K562 (cell line): ENCODE results near the gene CEMP1. TPM values are rescaled to one million over a fixed set of nuclear protein-coding genes. Genes with fewer than 3 reads are reported as not detected.

ENCODE experiments used
- BDP1 ChIP-seq: IDR thresholded peaks from 3 replicates; pipeline ENCODE4 v1.6.1; 2011; ENCODE audit not compliant: insufficient read length, insufficient read depth
- CBX2 ChIP-seq: fragments of 200-600 bp; sonication (generic); IDR thresholded peaks from one replicate; pipeline ENCODE4 v1.6.1; 2012; ENCODE audit warnings: mild to moderate bottlenecking, low read length, inconsistent platforms; ENCODE audit not compliant: insufficient read depth, poor library complexity, severe bottlenecking
- CCNT2 ChIP-seq: IDR thresholded peaks from 2 replicates; pipeline ENCODE4 v1.6.1; 2011; ENCODE audit warnings: borderline replicate concordance, low read depth, mild to moderate bottlenecking, moderate library complexity, mixed read lengths, low read length; ENCODE audit not compliant: insufficient read length; ENCODE audit errors: extremely low read depth
- EP300 ChIP-seq: IDR thresholded peaks from 2 replicates; pipeline ENCODE4 v1.6.1; 2012; ENCODE audit warnings: low read length, improper control_type of control experiment
- EP400 ChIP-seq: fragments of 450-650 bp; IDR thresholded peaks from 2 replicates; pipeline ENCODE4 v1.6.1; 2017; ENCODE audit warnings: antibody characterized with exemption, mild to moderate bottlenecking, moderate library complexity
- ESRRA ChIP-seq: fragments of 450-650 bp; IDR thresholded peaks from 2 replicates; pipeline ENCODE4 v1.6.1; 2014; ENCODE audit warnings: low read depth, mild to moderate bottlenecking, moderate library complexity, borderline replicate concordance
- HSF4 ChIP-seq: fragments of 250-450 bp; sonication (Bioruptor Pico); IDR thresholded peaks from 2 replicates; pipeline ENCODE4 v2.1.2; 2022; ENCODE audit warnings: mild to moderate bottlenecking, moderate library complexity, borderline replicate concordance
- KAT2B ChIP-seq: IDR thresholded peaks from one replicate; pipeline ENCODE4 v1.6.1; 2012; ENCODE audit warnings: low read depth, mild to moderate bottlenecking, control low read depth, inconsistent platforms, low read length, moderate library complexity
- LCOR ChIP-seq: sonication (generic); formaldehyde crosslinking; IDR thresholded peaks from 2 replicates; pipeline ENCODE4 v1.8.0; 2022; ENCODE audit warnings: mild to moderate bottlenecking, missing genetic modification reagents
- LEF1 ChIP-seq: fragments of 450-650 bp; IDR thresholded peaks from 2 replicates; pipeline ENCODE4 v1.6.1; 2016; ENCODE audit warnings: mild to moderate bottlenecking
- NFE2 ChIP-seq: IDR thresholded peaks from 2 replicates; pipeline ENCODE4 v1.6.1; 2014; ENCODE audit warnings: antibody characterized with exemption, low read depth
- PTBP1 ChIP-seq: fragments of 200-400 bp; formaldehyde crosslinking; IDR thresholded peaks from 2 replicates; pipeline ENCODE4 v1.6.1; 2017; ENCODE audit warnings: low read depth, low read length
- SAP30 ChIP-seq: fragments of 200-600 bp; sonication (generic); IDR thresholded peaks from 2 replicates; pipeline ENCODE4 v1.6.1; 2012; ENCODE audit warnings: borderline replicate concordance, low read depth, mild to moderate bottlenecking, moderate library complexity, low read length, control low read depth, inconsistent platforms; ENCODE audit not compliant: insufficient read depth, poor library complexity, severe bottlenecking
- SIN3B ChIP-seq: fragments of 450-650 bp; IDR thresholded peaks from 2 replicates; pipeline ENCODE4 v1.6.1; 2017; ENCODE audit warnings: low read depth, mild to moderate bottlenecking, moderate library complexity
- SREBF2 ChIP-seq: sonication (generic); formaldehyde crosslinking; IDR thresholded peaks from 2 replicates; pipeline ENCODE4 v1.4.0; 2020; ENCODE audit warnings: mild to moderate bottlenecking, missing genetic modification reagents
- TCF3 ChIP-seq: sonication (generic); formaldehyde crosslinking; IDR thresholded peaks from 2 replicates; pipeline ENCODE4 v1.4.0; 2020; ENCODE audit warnings: mild to moderate bottlenecking, missing genetic modification reagents
- polyA plus RNA-seq, 8 experiments: library from polyadenylated mRNA; depleted of rRNA in 4 of 8; stranded (reverse) in 5 of 8; unstranded in 3 of 8; fragments of >200 nt; fragmentation: Nextera tagmentation in 2 of 8; fragmentation: Illumina TruSeq in 1 of 8; extraction: Ambion mirVana in 2 of 8; extraction: Trizol in 1 of 8; gene quantifications; 2 replicates each; pipeline versions ENCODE4 v1.2.1 to v1.2.3, GENCODE V29; 2011 to 2014; ENCODE audit warnings: inconsistent platforms in 1 of 8, missing spikeins in 1 of 8
- total RNA-seq, 7 experiments: library from RNA; depleted of rRNA in 6 of 7; stranded (reverse); fragments of >200 nt in 6 of 7; fragmentation: Illumina TruSeq in 2 of 7; extraction: Trizol in 2 of 7; gene quantifications; 2 replicates each; pipeline versions ENCODE4 v1.2.1 to v1.2.3, GENCODE V29; 2011 to 2021; ENCODE audit warnings: low replicate concordance in 1 of 7
- TF ChIP-seq, protein P1 (sequence below): fragments of 450-650 bp; formaldehyde crosslinking; IDR thresholded peaks from 2 replicates; pipeline ENCODE4 v1.4.0; 2020; ENCODE audit warnings: mild to moderate bottlenecking, moderate library complexity
- TF ChIP-seq, protein P2 (sequence below), 2 experiments: fragments of 450-650 bp; formaldehyde crosslinking in 1 of 2; IDR thresholded peaks; 2 replicates each; pipeline versions ENCODE4 v1.4.0 to v1.6.1; 2014 to 2020; ENCODE audit warnings: mild to moderate bottlenecking in 2 of 2, borderline replicate concordance in 1 of 2, low read depth in 1 of 2

CEMP1 gene
- total and polyA plus RNA-seq, 9 of the 15 experiments (the other 6 are each of a cell fraction or from before 2014, with no cell fraction given) = 0.05 to 0.45 TPM; not detected in 7

DNA sequence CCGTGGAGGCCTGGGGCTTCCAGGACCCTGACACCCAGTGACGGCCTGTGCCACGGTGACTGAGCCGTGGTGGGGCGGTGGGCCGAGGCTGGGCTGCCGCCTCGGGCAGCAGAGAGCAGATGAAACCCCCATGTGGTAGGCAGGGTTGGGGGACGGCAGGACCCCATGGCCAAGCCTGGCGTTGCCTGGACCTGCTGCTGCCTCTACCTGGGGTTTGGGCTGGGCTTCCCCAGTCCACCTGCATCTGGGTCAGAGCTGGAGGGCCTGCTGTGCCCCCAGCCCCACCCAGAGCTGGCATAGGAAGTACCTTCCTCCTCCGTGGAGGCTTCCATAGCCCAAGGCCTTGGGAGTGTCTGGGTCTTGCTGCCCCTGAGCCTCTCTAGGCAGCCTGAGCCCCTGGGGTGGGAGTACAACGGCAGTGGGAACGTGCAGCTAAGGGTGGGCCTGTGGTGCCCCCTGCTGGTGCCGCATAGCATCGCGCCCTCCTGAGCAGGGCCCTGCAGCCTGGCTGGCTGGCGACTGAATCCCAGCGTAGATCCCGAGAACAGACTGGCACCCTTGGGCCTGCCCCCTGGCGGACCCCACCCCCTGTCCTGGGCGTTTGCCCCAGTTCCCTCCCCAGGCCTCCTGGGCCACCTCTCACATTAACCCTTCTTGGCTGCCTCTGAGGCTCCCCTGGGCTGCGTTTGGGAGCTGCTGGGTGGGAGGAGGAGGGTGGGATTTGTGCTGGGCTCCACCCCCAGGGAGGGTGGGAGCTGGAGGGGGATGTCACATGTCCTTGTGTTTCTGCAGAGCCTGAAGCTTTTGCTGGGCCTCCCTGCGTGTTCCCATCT is 30.1 kb downstream of the CEMP1 start (continued):
- TF ChIP-seq PTBP1 (no peak), ESRRA (no peak), EP300 (no peak), SREBF2 (CRISPR knock-in tag) (no peak), LCOR (CRISPR knock-in tag) (no peak), HSF4 (no peak), BDP1 (no peak), KAT2B (no peak), LEF1 (no peak), NFE2 (no peak), CBX2 (no peak), SIN3B (no peak; the same call in 1 of the 2 replicates), EP400 (no peak), SAP30 (no peak), CCNT2 (peak; percentile 27), TCF3 (CRISPR knock-in tag) (no peak)
- TF ChIP-seq, protein P1, sequence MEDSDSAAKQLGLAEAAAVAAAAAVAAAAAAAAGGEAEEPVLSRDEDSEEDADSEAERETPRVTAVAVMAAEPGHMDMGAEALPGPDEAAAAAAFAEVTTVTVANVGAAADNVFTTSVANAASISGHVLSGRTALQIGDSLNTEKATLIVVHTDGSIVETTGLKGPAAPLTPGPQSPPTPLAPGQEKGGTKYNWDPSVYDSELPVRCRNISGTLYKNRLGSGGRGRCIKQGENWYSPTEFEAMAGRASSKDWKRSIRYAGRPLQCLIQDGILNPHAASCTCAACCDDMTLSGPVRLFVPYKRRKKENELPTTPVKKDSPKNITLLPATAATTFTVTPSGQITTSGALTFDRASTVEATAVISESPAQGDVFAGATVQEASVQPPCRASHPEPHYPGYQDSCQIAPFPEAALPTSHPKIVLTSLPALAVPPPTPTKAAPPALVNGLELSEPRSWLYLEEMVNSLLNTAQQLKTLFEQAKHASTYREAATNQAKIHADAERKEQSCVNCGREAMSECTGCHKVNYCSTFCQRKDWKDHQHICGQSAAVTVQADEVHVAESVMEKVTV (CRISPR knock-in tag) = peak; percentile 74
- TF ChIP-seq, protein P2, sequence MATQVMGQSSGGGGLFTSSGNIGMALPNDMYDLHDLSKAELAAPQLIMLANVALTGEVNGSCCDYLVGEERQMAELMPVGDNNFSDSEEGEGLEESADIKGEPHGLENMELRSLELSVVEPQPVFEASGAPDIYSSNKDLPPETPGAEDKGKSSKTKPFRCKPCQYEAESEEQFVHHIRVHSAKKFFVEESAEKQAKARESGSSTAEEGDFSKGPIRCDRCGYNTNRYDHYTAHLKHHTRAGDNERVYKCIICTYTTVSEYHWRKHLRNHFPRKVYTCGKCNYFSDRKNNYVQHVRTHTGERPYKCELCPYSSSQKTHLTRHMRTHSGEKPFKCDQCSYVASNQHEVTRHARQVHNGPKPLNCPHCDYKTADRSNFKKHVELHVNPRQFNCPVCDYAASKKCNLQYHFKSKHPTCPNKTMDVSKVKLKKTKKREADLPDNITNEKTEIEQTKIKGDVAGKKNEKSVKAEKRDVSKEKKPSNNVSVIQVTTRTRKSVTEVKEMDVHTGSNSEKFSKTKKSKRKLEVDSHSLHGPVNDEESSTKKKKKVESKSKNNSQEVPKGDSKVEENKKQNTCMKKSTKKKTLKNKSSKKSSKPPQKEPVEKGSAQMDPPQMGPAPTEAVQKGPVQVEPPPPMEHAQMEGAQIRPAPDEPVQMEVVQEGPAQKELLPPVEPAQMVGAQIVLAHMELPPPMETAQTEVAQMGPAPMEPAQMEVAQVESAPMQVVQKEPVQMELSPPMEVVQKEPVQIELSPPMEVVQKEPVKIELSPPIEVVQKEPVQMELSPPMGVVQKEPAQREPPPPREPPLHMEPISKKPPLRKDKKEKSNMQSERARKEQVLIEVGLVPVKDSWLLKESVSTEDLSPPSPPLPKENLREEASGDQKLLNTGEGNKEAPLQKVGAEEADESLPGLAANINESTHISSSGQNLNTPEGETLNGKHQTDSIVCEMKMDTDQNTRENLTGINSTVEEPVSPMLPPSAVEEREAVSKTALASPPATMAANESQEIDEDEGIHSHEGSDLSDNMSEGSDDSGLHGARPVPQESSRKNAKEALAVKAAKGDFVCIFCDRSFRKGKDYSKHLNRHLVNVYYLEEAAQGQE (IDR thresholded peaks at IDR 0.05; ENCODE audit: borderline replicate concordance) = peak; percentile 86
- TF ChIP-seq, protein P2 (CRISPR knock-in tag; IDR thresholded peaks at IDR 0.05; ENCODE audit: low read depth) = no peak
